Right atrium auricular region (tissue), 2 donors: ENCODE results near the gene NKD2. TPM values are rescaled to one million over a fixed set of nuclear protein-coding genes. Genes with fewer than 3 reads are reported as not detected.

ENCODE experiments used
- DNase-seq: peaks from one replicate; pipeline ENCODE4 v3.0.0-alpha.2; 2019; ENCODE audit warnings: low spot score
- H3K27ac ChIP-seq, 2 donors: fragments of 200-600 bp; sonication (generic); 1 replicate in 1 of 2; 2 replicates in 1 of 2; pipeline ENCODE4 v1.5.1; 2016 to 2019
- H3K27me3 ChIP-seq, 2 donors: fragments of 200-600 bp; sonication (generic); one replicate each; pipeline versions ENCODE4 v1.5.1 to v1.6.0; 2017 to 2019
- H3K36me3 ChIP-seq: fragments of 200-600 bp; sonication (generic); one replicate; pipeline ENCODE4 v1.5.1; 2016
- H3K4me1 ChIP-seq, 2 donors: fragments of 200-600 bp; sonication (generic); one replicate each; pipeline versions ENCODE4 v1.5.1 to v1.6.0; 2017 to 2019
- H3K4me3 ChIP-seq, 2 donors: fragments of 200-600 bp; sonication (generic); 1 replicate in 1 of 2; 2 replicates in 1 of 2; pipeline ENCODE4 v1.5.1; 2017 to 2019; ENCODE audit warnings: mild to moderate bottlenecking in 1 of 2, moderate library complexity in 1 of 2
- H3K9me3 ChIP-seq, 2 donors: fragments of 200-600 bp; sonication (generic); one replicate each; pipeline ENCODE4 v1.5.1; 2019
- total RNA-seq, 2 donors: library from RNA; depleted of rRNA; stranded (reverse); fragments of >200 nt; gene quantifications; one replicate each; pipeline ENCODE4 v1.1.0, GENCODE V29; 2016
- TF ChIP-seq, protein P1 (sequence below), 2 donors: fragments of 200-600 bp; sonication (generic); IDR thresholded peaks; one replicate each; pipeline ENCODE4 v1.5.1; 2019; ENCODE audit warnings: antibody characterized with exemption in 2 of 2

Gene NKD2
- total RNA-seq, 2 donors from 2014 or later, result 2.4 to 2.8 TPM

DNA sequence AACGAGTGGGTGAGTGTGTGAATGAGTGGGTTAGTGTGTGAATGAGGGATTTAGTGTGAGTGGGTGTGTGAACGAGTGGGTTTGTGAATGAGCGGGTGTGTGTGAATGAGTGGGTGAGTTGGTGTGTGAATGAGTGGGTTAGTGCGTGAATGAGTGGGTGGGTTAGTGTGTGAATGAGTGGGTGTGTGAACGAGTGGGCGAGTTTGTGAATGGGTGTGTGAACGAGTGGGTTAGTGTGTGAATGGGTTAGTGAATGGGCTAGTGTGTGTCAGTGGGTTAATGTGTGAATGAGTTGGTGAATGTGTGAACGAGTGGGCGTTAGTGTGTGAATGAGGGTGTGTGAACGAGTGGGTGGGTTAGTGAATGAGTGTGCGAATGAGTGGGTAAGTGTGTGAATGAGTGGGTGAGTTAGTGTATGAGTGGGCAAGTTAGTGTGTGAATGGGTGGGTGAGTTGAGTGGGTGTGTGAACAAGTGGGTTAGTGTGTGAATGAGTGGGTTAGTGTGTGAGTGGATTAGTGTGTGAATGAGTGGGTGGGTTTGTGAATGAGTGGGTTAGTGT is 39.6 kb downstream of the NKD2 start:
- Histone ChIP-seq H3K27me3 (no peaks in the 10 kb centered on the region), H3K27ac (no peak overlapping the region), H3K4me1 (peaks cover 0 to 15% of the 10 kb centered on the region in 2 donors), H3K36me3 (peaks cover 16% of the 10 kb centered on the region), H3K9me3 (no peaks in the 10 kb centered on the region), H3K4me3 (no peak overlapping the region)
- TF ChIP-seq, protein P1, sequence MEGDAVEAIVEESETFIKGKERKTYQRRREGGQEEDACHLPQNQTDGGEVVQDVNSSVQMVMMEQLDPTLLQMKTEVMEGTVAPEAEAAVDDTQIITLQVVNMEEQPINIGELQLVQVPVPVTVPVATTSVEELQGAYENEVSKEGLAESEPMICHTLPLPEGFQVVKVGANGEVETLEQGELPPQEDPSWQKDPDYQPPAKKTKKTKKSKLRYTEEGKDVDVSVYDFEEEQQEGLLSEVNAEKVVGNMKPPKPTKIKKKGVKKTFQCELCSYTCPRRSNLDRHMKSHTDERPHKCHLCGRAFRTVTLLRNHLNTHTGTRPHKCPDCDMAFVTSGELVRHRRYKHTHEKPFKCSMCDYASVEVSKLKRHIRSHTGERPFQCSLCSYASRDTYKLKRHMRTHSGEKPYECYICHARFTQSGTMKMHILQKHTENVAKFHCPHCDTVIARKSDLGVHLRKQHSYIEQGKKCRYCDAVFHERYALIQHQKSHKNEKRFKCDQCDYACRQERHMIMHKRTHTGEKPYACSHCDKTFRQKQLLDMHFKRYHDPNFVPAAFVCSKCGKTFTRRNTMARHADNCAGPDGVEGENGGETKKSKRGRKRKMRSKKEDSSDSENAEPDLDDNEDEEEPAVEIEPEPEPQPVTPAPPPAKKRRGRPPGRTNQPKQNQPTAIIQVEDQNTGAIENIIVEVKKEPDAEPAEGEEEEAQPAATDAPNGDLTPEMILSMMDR (IDR thresholded peaks at IDR 0.05), result no peak
- no peak for DNase-seq

DNA sequence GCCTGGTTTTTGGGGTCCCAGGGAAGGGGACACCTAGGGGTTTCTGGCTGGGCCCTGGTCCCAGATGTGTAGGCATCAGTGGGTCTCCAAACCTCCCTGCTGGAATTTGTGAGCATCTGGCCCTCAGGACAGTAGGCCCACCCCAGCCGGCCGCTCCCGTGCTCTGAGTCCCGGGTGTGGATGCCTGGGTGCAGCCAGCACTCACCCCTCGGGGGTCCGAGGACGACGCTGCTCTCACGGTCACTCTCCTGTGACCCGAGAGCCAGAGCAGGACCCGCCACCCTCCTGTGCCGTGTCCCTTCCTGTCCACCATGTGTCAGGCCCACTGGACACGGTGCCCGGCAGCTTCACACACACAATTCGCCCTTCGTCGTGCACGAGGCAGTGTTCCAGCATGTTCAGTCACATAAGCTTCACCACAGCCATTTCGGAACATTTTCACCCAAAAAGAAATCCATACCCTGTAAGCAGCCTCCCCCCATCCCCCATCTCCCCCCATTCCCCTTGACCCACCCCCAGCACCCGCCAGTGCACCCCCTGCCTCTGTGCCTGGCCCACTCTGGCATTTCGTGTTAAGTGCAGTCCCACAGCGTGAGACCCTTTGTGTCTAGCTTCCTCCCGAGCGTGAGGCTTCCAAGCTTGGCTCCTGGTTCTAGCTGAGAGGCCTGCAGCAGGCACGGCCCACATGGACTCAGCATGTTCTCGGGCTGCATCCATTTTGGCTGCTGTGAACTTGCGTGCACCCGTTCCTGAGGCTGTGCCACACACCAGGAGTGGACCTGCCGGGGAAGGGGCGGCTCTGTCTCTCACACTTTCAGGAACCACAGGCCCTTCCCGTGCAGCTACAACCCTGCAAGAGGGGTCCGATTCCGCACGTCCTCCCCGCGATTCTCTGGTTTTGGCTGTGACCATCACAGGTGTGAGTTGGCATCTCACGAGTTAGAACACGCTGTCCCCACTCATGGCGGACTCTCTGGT is 40.5 kb downstream of the NKD2 start:
- Histone ChIP-seq H3K4me3 (no peak overlapping the region), H3K27me3 (no peaks in the 10 kb centered on the region), H3K4me1 (peaks cover 0 to 15% of the 10 kb centered on the region in 2 donors), H3K9me3 (no peaks in the 10 kb centered on the region), H3K36me3 (peaks cover 21% of the 10 kb centered on the region), H3K27ac (no peak overlapping the region)
- no peak for DNase-seq
- TF ChIP-seq, protein P1 (IDR thresholded peaks at IDR 0.05), result no peak

DNA sequence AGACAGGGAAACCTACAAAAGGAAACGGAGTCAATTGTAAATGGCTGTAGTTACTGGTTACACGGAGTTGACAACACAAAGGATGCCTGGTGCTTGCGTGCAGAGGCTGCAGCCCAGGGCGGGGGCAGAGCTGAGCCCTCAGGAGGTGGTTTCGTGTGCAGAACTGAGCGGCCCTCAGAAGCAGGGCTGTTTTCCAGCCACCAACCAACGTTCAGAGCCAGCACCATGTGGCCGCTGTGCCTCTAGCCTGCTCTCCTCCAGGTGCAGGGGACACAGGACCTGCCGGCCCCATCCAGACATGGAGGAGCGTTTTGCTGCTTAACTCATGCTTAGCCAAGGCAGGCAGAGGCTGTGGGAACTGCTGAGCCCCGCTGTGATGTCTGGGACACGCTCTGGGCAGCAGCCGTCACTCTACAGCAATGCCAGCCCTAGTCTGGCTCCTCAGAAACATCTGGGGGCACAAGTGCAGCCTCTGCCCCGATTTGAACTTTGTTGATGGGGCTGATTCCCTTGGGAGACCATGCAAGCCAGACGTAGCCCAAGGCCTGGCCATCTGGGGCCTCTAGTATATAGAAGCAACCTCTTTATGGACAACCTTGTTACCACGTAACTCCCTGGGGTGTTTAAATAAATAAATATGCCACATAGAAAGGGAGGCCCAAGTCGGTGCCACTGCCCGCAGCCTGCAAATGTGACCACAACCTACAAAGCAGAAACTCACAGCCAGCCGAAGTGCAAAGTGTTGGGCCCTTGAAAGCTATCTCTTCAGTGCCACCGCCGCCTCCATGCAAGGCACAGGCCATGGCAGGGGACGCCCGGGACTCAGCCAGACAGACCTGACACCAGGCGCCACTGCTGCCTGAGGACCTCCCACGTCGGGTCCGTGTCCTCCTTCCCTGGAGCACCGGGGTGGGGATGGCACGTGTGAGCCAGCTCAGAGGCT is 42.1 kb downstream of the NKD2 start:
- no peak for DNase-seq
- Histone ChIP-seq H3K9me3 (no peaks in the 10 kb centered on the region), H3K27me3 (no peaks in the 10 kb centered on the region), H3K4me3 (no peak overlapping the region), H3K4me1 (peaks cover 0 to 15% of the 10 kb centered on the region in 2 donors), H3K36me3 (peaks cover 21% of the 10 kb centered on the region), H3K27ac (peak overlapping the region in 1 of 2 donors; percentile 22)
- TF ChIP-seq, protein P1 (IDR thresholded peaks at IDR 0.05), result no peak

DNA sequence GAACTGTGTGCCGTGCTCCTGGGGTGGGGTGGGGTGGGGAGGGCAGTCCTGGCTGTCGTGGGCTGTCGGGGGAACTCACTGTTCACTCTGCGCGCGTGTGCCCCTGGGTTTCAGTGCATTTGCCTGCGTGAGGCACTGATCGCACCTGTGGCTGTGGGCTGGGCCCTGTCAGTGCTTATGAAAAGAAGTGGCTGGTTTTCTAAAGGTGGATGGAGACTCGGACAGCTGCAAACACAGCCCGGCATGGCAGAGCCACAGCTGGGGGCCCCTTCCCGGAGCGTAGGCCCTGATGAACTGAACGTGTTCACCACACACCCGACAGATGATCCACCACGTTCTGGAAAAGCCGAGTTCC is 42.7 kb downstream of the NKD2 start:
- peaks cover 0 to 15% of the 10 kb centered on the region in 2 donors for H3K4me1 ChIP-seq
- TF ChIP-seq, protein P1 (IDR thresholded peaks at IDR 0.05), result no peak
- no peaks in the 10 kb centered on the region for H3K27me3 ChIP-seq
- H3K9me3 ChIP-seq, result no peaks in the 10 kb centered on the region
- H3K27ac ChIP-seq, result peak overlapping the region in 1 of 2 donors; percentile 32
- DNase-seq, result no peak
- no peak overlapping the region for H3K4me3 ChIP-seq
- H3K36me3 ChIP-seq, result peaks cover 27% of the 10 kb centered on the region

DNA sequence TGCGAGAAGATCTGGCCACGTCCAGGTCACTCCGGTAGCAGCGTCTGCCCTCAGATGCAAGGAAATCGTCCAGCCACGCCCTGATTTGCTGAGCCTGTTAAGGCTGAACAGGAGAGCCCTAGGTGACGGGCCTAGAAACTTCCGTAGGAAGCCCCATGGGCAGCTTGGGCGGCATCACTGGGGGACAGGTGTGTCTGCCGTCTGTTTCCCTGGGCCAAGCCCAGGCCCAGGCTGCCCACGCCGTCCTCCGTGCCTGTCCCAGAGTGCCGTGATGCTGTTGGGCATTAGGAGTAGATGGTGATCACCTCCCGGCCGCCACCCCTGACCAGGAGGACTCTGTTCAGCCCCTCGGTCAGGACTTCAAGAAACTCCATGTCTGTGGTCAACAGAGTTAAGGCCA is 43.5 kb downstream of the NKD2 start:
- Histone ChIP-seq H3K9me3 (no peaks in the 10 kb centered on the region), H3K4me3 (no peak overlapping the region), H3K27ac (no peak overlapping the region), H3K27me3 (no peaks in the 10 kb centered on the region), H3K4me1 (peaks cover 0 to 15% of the 10 kb centered on the region in 2 donors), H3K36me3 (peaks cover 35% of the 10 kb centered on the region)
- DNase-seq, result no peak
- TF ChIP-seq, protein P1 (IDR thresholded peaks at IDR 0.05), result no peak
